Measurements from ENCODE around the gene PFDN2. TPM values are rescaled to one million over a fixed set of nuclear protein-coding genes. Genes with fewer than 3 reads are reported as not detected.

The PFDN2 gene
- total RNA-seq, 1 experiment from 2014 or later, result 46.8 TPM

Other genes with a start within 250 kb of the PFDN2 start
- gene ITLN1, start 232.9 kb downstream of the PFDN2 start, total RNA-seq (2014; rRNA removed; shearing (Covaris generic)), result not detected in 2 replicates
- 2.7 and 5.2 TPM in 2 replicates for gene ITLN2, start 163.2 kb downstream of the PFDN2 start, total RNA-seq (2014; rRNA removed; shearing (Covaris generic))
- gene F11R, start 96.9 kb downstream of the PFDN2 start, total RNA-seq (2014; rRNA removed; shearing (Covaris generic)), result 211 and 255 TPM in 2 replicates
- gene TSTD1, start 79.1 kb downstream of the PFDN2 start, total RNA-seq (2014; rRNA removed; shearing (Covaris generic)), result 91.3 and 114 TPM in 2 replicates
- gene USF1, start 72.1 kb downstream of the PFDN2 start, total RNA-seq (2014; rRNA removed; shearing (Covaris generic)), result 169 and 176 TPM in 2 replicates
- gene ARHGAP30, start 48.1 kb downstream of the PFDN2 start, total RNA-seq (2014; rRNA removed; shearing (Covaris generic)), result 0.11 TPM in 1 of 2 replicates, not detected in the other
- not detected in 2 replicates for gene NECTIN4, start 28.5 kb downstream of the PFDN2 start, total RNA-seq (2014; rRNA removed; shearing (Covaris generic))
- 21.9 and 23.2 TPM in 2 replicates for gene KLHDC9, start 19.7 kb downstream of the PFDN2 start, total RNA-seq (2014; rRNA removed; shearing (Covaris generic))
- 75.9 and 81.5 TPM in 2 replicates for gene NIT1, start 68 bp upstream of the PFDN2 start, total RNA-seq (2014; rRNA removed; shearing (Covaris generic))
- gene DEDD, start 14.6 kb upstream of the PFDN2 start, total RNA-seq (2014; rRNA removed; shearing (Covaris generic)), result 52.8 and 63.6 TPM in 2 replicates
- gene UFC1, start 35.9 kb upstream of the PFDN2 start, total RNA-seq (2014; rRNA removed; shearing (Covaris generic)), result 81.9 and 86.1 TPM in 2 replicates
- 10.7 and 12.0 TPM in 2 replicates for gene USP21, start 41.5 kb upstream of the PFDN2 start, total RNA-seq (2014; rRNA removed; shearing (Covaris generic))
- 57.3 and 64.7 TPM in 2 replicates for gene PPOX, start 48.4 kb upstream of the PFDN2 start, total RNA-seq (2014; rRNA removed; shearing (Covaris generic))
- 105 and 106 TPM in 2 replicates for gene B4GALT3, start 59.5 kb upstream of the PFDN2 start, total RNA-seq (2014; rRNA removed; shearing (Covaris generic))
- 9.0 and 11.7 TPM in 2 replicates for gene ADAMTS4, start 81.0 kb upstream of the PFDN2 start, total RNA-seq (2014; rRNA removed; shearing (Covaris generic))
- gene NDUFS2, start 84.3 kb upstream of the PFDN2 start, total RNA-seq (2014; rRNA removed; shearing (Covaris generic)), result 278 and 312 TPM in 2 replicates
- gene FCER1G, start 97.3 kb upstream of the PFDN2 start, total RNA-seq (2014; rRNA removed; shearing (Covaris generic)), result 0.35 TPM in 1 of 2 replicates, not detected in the other
- 7.2 TPM in 1 of 2 replicates, not detected in the other for gene APOA2, start 105.6 kb upstream of the PFDN2 start, total RNA-seq (2014; rRNA removed; shearing (Covaris generic))
- gene TOMM40L, start 108.0 kb upstream of the PFDN2 start, total RNA-seq (2014; rRNA removed; shearing (Covaris generic)), result 32.7 and 38.1 TPM in 2 replicates
- gene NR1I3, start 120.2 kb upstream of the PFDN2 start, total RNA-seq (2014; rRNA removed; shearing (Covaris generic)), result not detected in 2 replicates
- 0.35 TPM in 1 of 2 replicates, not detected in the other for gene PCP4L1, start 140.7 kb upstream of the PFDN2 start, total RNA-seq (2014; rRNA removed; shearing (Covaris generic))
- 3.5 and 5.6 TPM in 2 replicates for gene MPZ, start 191.9 kb upstream of the PFDN2 start, total RNA-seq (2014; rRNA removed; shearing (Covaris generic))
- gene SDHC, start 196.3 kb upstream of the PFDN2 start, total RNA-seq (2014; rRNA removed; shearing (Covaris generic)), result 37.3 and 44.3 TPM in 2 replicates
- not detected in 2 replicates for gene CFAP126, start 249.8 kb upstream of the PFDN2 start, total RNA-seq (2014; rRNA removed; shearing (Covaris generic))

Measured in H7 (cell line).